ENCODE measurements around the gene SOX14.

- TF ChIP-seq, protein P1, sequence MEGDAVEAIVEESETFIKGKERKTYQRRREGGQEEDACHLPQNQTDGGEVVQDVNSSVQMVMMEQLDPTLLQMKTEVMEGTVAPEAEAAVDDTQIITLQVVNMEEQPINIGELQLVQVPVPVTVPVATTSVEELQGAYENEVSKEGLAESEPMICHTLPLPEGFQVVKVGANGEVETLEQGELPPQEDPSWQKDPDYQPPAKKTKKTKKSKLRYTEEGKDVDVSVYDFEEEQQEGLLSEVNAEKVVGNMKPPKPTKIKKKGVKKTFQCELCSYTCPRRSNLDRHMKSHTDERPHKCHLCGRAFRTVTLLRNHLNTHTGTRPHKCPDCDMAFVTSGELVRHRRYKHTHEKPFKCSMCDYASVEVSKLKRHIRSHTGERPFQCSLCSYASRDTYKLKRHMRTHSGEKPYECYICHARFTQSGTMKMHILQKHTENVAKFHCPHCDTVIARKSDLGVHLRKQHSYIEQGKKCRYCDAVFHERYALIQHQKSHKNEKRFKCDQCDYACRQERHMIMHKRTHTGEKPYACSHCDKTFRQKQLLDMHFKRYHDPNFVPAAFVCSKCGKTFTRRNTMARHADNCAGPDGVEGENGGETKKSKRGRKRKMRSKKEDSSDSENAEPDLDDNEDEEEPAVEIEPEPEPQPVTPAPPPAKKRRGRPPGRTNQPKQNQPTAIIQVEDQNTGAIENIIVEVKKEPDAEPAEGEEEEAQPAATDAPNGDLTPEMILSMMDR (IDR thresholded peaks at IDR 0.05) = no peak
- TF ChIP-seq POLR2A (IDR thresholded peaks at IDR 0.05) = no peak
These were observed 4.5 kb downstream of the SOX14 start for GRCh38 chr3:137768361-137769321.
